Cardiac fibroblast (primary cell): ENCODE measurements around the gene EN1.

Experiments used
- DNase-seq, 2 donors: peaks; one replicate each; pipeline versions ENCODE4 v3.0.0 to v3.0.0-alpha.2; 2010; ENCODE audit warnings: low read depth in 2 of 2
- H3K4me3 ChIP-seq, 2 donors: replicated peaks in 1 of 2; 1 replicate in 1 of 2; 2 replicates in 1 of 2; pipeline ENCODE4 v1.5.1; 2011; ENCODE audit warnings: low read depth in 2 of 2, low read length in 2 of 2, mild to moderate bottlenecking in 2 of 2, moderate library complexity in 1 of 2
- TF ChIP-seq, protein P1 (sequence below): IDR thresholded peaks from one replicate; pipeline ENCODE4 v1.5.1; 2011; ENCODE audit warnings: low read depth, mild to moderate bottlenecking, low read length, inconsistent platforms

The EN1 gene

GRCh38 chr2:118805064-118805690 lies 42.3 kb downstream of the EN1 start:
- TF ChIP-seq, protein P1, sequence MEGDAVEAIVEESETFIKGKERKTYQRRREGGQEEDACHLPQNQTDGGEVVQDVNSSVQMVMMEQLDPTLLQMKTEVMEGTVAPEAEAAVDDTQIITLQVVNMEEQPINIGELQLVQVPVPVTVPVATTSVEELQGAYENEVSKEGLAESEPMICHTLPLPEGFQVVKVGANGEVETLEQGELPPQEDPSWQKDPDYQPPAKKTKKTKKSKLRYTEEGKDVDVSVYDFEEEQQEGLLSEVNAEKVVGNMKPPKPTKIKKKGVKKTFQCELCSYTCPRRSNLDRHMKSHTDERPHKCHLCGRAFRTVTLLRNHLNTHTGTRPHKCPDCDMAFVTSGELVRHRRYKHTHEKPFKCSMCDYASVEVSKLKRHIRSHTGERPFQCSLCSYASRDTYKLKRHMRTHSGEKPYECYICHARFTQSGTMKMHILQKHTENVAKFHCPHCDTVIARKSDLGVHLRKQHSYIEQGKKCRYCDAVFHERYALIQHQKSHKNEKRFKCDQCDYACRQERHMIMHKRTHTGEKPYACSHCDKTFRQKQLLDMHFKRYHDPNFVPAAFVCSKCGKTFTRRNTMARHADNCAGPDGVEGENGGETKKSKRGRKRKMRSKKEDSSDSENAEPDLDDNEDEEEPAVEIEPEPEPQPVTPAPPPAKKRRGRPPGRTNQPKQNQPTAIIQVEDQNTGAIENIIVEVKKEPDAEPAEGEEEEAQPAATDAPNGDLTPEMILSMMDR = no peak
- H3K4me3 ChIP-seq = no peak overlapping the region
- DNase-seq = no peak

DNA sequence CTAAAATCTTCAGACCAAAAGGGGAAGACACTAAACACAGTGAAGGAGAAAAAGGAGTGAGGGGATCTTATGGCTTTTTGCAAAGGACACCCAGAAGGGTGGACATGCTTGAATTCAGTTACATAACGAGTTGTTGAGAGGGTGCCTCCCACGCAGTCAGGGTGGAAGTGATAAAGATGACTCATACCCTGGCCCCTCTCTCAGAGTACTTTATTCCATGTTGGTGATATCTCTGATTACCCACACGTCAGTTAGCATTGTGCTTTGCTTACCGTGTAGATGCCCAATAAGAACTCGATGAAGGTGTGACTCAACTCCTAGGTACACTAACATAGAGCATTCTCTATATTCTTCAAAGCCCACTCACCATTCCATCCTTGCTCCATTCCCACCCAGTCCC lies 44.4 kb downstream of the EN1 start:
- H3K4me3 ChIP-seq = no peak overlapping the region
- TF ChIP-seq, protein P1 = no peak
- DNase-seq = no peak

DNA sequence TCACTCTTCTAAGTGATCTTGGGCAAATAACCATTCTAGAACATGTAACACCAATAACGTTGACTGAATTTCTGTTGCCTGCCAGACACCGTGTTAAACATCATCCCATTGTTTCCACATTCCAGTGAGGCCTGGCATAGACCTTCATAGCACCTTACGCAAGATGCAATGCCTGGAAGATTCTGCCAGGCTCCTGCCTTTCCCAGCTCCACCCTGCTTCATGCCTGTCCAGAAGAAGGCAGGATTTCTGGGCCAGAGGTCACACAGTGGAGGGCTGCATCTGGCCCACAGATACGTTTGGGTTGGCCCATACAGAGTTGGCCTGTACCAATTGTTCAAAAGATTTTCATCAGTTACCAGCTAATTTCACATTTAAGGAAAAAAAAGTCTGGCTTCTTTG lies 46.3 kb downstream of the EN1 start:
- H3K4me3 ChIP-seq = no peak overlapping the region
- peak in 1 of 2 donors; percentile 8 for DNase-seq
- TF ChIP-seq, protein P1 = no peak

GRCh38 chr2:118800736-118801135 lies 46.7 kb downstream of the EN1 start:
- TF ChIP-seq, protein P1 = no peak
- no peak overlapping the region for H3K4me3 ChIP-seq
- DNase-seq = peak; percentile 7 to 17

DNA sequence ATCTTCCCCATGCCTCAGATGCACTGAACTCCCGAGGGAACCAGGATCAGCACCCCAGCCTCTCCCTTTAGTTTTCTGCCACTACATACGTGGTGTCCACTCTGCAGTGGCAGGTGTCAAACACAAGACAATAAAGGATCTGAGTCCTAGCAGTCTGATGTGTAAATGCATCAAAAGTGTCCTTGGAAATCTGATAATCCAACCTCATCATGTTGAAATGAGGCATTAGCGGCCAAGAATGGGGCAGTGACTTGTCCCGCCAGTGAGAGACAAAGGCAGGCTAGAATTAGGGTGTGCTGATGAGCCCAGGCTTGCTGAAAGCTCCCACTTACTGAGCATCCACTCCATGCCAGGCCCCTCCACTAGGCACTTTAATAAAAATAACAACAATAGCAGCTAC lies 52.9 kb downstream of the EN1 start:
- no peak overlapping the region for H3K4me3 ChIP-seq
- TF ChIP-seq, protein P1 = no peak
- no peak for DNase-seq
